Panc1 (cell line): ENCODE data around the gene MDGA2.

ENCODE experiments used
- CTCF ChIP-seq: fragments of 450-650 bp; IDR thresholded peaks from 2 replicates; pipeline ENCODE4 v1.5.1; 2017; ENCODE audit warnings: mild to moderate bottlenecking
- REST ChIP-seq, 2 experiments: IDR thresholded peaks; 2 replicates each; pipeline ENCODE4 v1.6.1; 2011 to 2012; ENCODE audit warnings: low read depth in 2 of 2, control low read depth in 1 of 2, low read length in 1 of 2, mild to moderate bottlenecking in 1 of 2, moderate library complexity in 1 of 2; ENCODE audit not compliant: insufficient read depth in 1 of 2

GRCh38 chr14:47675466-47676314 is at the start of gene MDGA2:
- TF ChIP-seq CTCF (no peak), REST (IDR thresholded peaks at IDR 0.05; ENCODE audit: insufficient read depth in 1 of 2, low read depth in 2 of 2, low read length in 1 of 2) (no peak)
